H1 (cell line): ENCODE measurements around the gene ADCY1. TPM values are rescaled to one million over a fixed set of nuclear protein-coding genes. Genes with fewer than 3 reads are reported as not detected.

Source experiments
- CHD2 ChIP-seq: IDR thresholded peaks from 2 replicates; pipeline ENCODE4 v1.6.1; 2012; ENCODE audit warnings: low read length, improper control_type of control experiment
- HDAC2 ChIP-seq, 2 experiments: fragments of 300-600 bp in 1 of 2; sonication (generic) in 1 of 2; IDR thresholded peaks; 2 replicates each; pipeline ENCODE4 v1.6.1; 2011 to 2012; ENCODE audit warnings: low read depth in 2 of 2, low read length in 2 of 2, mild to moderate bottlenecking in 2 of 2, moderate library complexity in 2 of 2, borderline replicate concordance in 1 of 2, inconsistent platforms in 1 of 2
- polyA plus RNA-seq, 7 experiments: library from polyadenylated mRNA; depleted of rRNA in 3 of 7; stranded (reverse) in 5 of 7; unstranded in 2 of 7; fragments of >200 nt in 5 of 7; fragments of 200-250 nt in 2 of 7; gene quantifications; 1 replicate in 5 of 7; 2 replicates in 1 of 7; 4 replicates in 1 of 7; pipeline versions ENCODE4 v1.2.1 to v1.2.3, GENCODE V29; 2011 to 2013; ENCODE audit warnings: missing spikeins in 2 of 7, mixed read lengths in 2 of 7
- total RNA-seq: library from RNA; stranded (reverse); fragmentation: NEBNext Ultra II Directional; extraction: Animal tissue kit (Norgen Biotek cat#: 25700); gene quantifications from 2 replicates; pipeline ENCODE4 v1.2.1, GENCODE V29; 2021

ADCY1 gene
- total and polyA plus RNA-seq, 2 of the 8 experiments (the other 6 are each of a cell fraction or from before 2014, with no cell fraction given) = 7.9 to 26.9 TPM

- TF ChIP-seq HDAC2 (IDR thresholded peaks at IDR 0.05; ENCODE audit: borderline replicate concordance in 1 of 2, low read depth in 2 of 2, low read length in 2 of 2) (no peak), CHD2 (no peak)
These were observed 138.0 kb downstream of the ADCY1 start (continued) for GRCh38 chr7:45712057-45712689.
